Common myeloid progenitor, CD34-positive (primary cell): ENCODE data around the gene AVP.

ENCODE experiments used
- CTCF ChIA-PET: fragments of 350-600 bp; sonication (Branson Sonifier 250); formaldehyde crosslinking; loops from one replicate; lab custom pipeline; 2021; ENCODE audit warnings: antibody characterized with exemption; lab: Charles Lee
- POLR2A ChIA-PET: fragments of 350-600 bp; sonication (Branson Sonifier 250); formaldehyde crosslinking; loops from one replicate; lab custom pipeline; 2021; ENCODE audit warnings: antibody characterized with exemption; lab: Charles Lee
- DNase-seq, 3 donors: peaks; one replicate each; pipeline versions ENCODE4 v3.0.0 to v3.0.0-alpha.2; 2013
- H3K27ac ChIP-seq, 2 experiments: 1 replicate in 1 of 2; 2 replicates in 1 of 2; pipeline ENCODE4 v1.7.0; 2013; ENCODE audit warnings: inconsistent platforms in 2 of 2, low read length in 2 of 2, mild to moderate bottlenecking in 2 of 2, low read depth in 1 of 2, moderate library complexity in 1 of 2; ENCODE audit not compliant: severe bottlenecking in 2 of 2, insufficient read depth in 1 of 2, poor library complexity in 1 of 2
- H3K27me3 ChIP-seq, 5 experiments: replicated peaks in 2 of 5; 1 replicate in 3 of 5; 2 replicates in 2 of 5; pipeline versions ENCODE4 v1.6.1 to v1.7.0; 2013; ENCODE audit warnings: low read length in 4 of 5, mild to moderate bottlenecking in 2 of 5, moderate library complexity in 2 of 5, inconsistent platforms in 1 of 5; ENCODE audit not compliant: insufficient read depth in 5 of 5, control insufficient read depth in 4 of 5
- H3K36me3 ChIP-seq, 4 experiments: 1 replicate in 2 of 4; 2 replicates in 2 of 4; pipeline versions ENCODE4 v1.6.1 to v1.7.0; 2013; ENCODE audit warnings: low read length in 3 of 4, control low read depth in 1 of 4, mild to moderate bottlenecking in 1 of 4; ENCODE audit not compliant: control insufficient read depth in 4 of 4, insufficient read depth in 4 of 4
- H3K4me1 ChIP-seq, 4 experiments: 1 replicate in 3 of 4; 2 replicates in 1 of 4; pipeline versions ENCODE4 v1.6.1 to v1.7.1; 2013; ENCODE audit warnings: low read length in 3 of 4, mild to moderate bottlenecking in 3 of 4, control low read depth in 1 of 4, inconsistent platforms in 1 of 4, moderate library complexity in 1 of 4; ENCODE audit not compliant: control insufficient read depth in 4 of 4, insufficient read depth in 4 of 4; ENCODE audit errors: control extremely low read depth in 1 of 4
- H3K4me3 ChIP-seq, 7 experiments: 1 replicate in 4 of 7; 2 replicates in 3 of 7; pipeline versions ENCODE4 v1.5.1 to v1.7.0; 2013; ENCODE audit warnings: mild to moderate bottlenecking in 7 of 7, low read length in 6 of 7, moderate library complexity in 6 of 7, inconsistent platforms in 2 of 7, low read depth in 2 of 7, control low read depth in 1 of 7; ENCODE audit not compliant: insufficient read depth in 4 of 7, control insufficient read depth in 1 of 7; ENCODE audit errors: extremely low read depth in 1 of 7
- H3K9me3 ChIP-seq, 5 experiments: 1 replicate in 4 of 5; 2 replicates in 1 of 5; pipeline versions ENCODE4 v1.6.1 to v1.7.1; 2013; ENCODE audit warnings: low read length in 4 of 5, mild to moderate bottlenecking in 2 of 5, inconsistent platforms in 1 of 5, low read depth in 1 of 5, moderate library complexity in 1 of 5; ENCODE audit not compliant: control insufficient read depth in 4 of 5, insufficient read depth in 2 of 5; ENCODE audit errors: control extremely low read depth in 1 of 5
- WGBS: methylation state at CpG from one replicate; pipeline ENCODE4 v1.1.5; 2013; ENCODE audit not compliant: insufficient coverage; 5-methylcytosine and 5-hydroxymethylcytosine counted together

AVP gene

DNA sequence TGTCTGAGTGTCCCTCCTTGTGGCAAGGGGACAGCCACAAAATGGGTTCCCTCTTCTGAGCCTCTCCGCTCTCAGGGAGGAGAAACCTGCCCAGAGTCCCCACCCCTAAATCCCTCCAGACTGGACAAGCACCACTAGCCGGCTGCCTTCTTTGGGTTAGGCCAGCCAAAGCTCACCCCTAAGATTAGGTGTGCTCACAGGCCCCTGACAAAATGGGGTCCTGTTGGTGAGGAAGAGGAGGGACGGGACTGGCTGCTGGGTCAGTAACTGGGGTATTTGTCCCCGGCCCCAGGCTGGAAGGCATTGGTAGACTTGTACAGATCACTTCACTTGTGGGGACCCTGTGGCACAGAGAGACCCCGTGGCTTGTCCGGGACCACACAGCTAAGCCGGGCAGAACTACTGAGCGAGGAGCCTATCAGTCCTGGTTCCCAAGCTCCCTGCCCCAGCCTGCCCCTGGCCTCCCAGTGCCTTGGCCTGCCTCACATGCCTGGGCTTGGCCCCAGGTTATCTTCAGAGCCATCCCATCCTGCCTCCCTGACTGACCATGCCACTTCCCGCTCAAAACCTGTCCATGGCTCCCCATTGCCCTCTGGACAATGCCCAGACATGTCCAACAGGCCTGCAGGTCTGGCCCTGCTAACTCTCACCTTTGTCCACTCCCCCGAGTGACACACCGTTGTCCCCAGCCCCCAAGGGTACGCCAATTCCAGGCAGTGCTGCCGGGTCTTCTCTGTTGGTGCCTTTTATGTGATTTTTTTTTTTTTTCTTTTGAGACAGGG, 10.5 kb upstream of the AVP start:
- H3K27ac ChIP-seq = peak overlapping the region; percentile 25 to 54
- POLR2A ChIA-PET = interaction anchor here (0.6 to 1.5 kb wide), 3 partner anchors 18 to 1206 kb away, joined by 4 to 5 read pairs (median 5); no protein-coding TSS in a partner anchor
- CTCF ChIA-PET = interaction anchor here (0.6 to 9.2 kb wide), 11 partner anchors 8 to 62 kb away, joined by 3 to 71 read pairs (median 4); partner anchors contain the start of gene OXT

DNA sequence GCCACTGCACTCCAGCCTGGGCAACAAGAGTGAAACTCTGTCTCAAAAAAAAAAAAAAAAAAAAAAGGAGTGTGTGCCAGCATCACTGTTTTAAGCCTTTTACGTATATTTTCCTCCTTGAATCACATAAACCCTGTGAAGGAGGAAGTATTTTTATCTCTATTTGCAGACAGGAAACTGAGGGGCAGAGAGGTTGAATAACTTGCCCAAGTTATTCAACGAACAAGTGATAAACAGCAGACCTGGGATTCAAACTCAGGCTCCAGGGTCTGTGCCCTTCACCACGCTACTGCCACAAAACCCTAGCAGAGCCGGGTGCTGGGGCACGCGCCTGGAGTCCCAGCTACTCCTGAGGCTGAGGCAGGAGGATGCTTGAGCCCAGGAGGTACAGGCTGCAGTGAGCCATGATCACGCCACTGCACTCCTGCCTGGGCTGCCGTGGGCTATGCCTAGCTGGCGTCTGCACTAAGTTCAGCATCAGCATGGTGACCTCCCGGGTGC, 9.4 kb upstream of the AVP start:
- Histone ChIP-seq H3K4me1 (peaks cover 10 to 60% (median 56%) of the 10 kb centered on the region in 4 experiments), H3K9me3 (no peaks in the 10 kb centered on the region), H3K27ac (peak overlapping the region; percentile 77 to 79), H3K27me3 (no peaks in the 10 kb centered on the region), H3K36me3 (no peaks in the 10 kb centered on the region), H3K4me3 (peak overlapping the region in 2 of 7 experiments; percentile 0 to 58)
- WGBS = 0% methylated on average over 9 of the region's 10 CpGs
- DNase-seq = peak; percentile 94 to 98 (median 95)
- POLR2A ChIA-PET = interaction anchor here (0.9 to 2.2 kb wide), 4 partner anchors 10 to 22 kb away, joined by 3 to 13 read pairs (median 4); partner anchors contain the start of gene OXT
- CTCF ChIA-PET = interaction anchor here (0.6 to 9.2 kb wide), 10 partner anchors 8 to 811 kb away, joined by 3 to 71 read pairs (median 4); partner anchors contain the start of gene OXT

More for the DNA sequence above, 10.5 kb upstream of the AVP start:
- Histone ChIP-seq H3K4me1 (peaks cover 5 to 55% (median 50%) of the 10 kb centered on the region in 4 experiments), H3K27me3 (no peaks in the 10 kb centered on the region), H3K4me3 (no peak overlapping the region), H3K9me3 (no peaks in the 10 kb centered on the region), H3K36me3 (no peaks in the 10 kb centered on the region)
- DNase-seq = no peak
- 94% methylated on average over 7 of the region's 13 CpGs for WGBS

DNA sequence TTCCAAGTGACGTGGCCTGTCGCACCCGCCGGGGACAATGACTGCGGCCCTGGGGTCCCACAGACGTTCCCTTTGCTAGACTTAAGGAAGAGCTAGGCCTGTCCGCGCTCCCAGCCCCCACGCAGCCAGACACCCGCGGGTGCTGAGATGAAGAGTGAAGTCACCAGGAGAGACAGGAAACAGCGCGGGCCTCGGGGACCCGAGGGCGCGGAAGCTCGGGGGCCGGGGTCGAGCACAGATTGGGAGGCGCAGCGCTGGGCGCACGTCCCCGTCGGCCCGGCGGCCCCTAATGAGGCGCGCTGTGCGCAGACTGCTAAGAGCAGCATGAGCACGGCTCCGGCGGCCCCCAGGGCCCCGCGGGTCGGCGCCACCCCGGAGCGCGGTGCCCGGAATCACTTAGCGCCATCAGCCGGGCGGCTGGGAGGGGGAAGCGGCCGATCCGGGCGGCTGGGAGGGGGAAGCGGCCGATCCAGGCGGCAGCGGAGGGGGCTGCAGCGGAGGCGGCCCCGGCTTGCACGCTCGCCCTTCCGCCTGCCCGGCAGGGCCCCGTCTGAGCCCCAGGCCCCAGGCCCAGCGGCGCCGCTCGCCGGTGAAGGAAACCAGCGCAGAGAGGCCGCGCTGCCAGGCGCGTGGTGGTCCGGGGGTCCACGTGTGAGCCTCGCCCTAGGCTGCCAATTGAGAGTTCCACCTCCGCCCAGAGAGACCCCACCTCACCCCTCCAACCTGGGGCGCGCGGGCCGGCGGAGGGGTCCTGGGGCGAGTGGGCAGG, 8.3 kb upstream of the AVP start:
- Histone ChIP-seq H3K27ac (peak overlapping the region; percentile 77 to 79), H3K4me1 (peaks cover 10 to 65% (median 60%) of the 10 kb centered on the region in 4 experiments), H3K36me3 (no peaks in the 10 kb centered on the region), H3K27me3 (no peaks in the 10 kb centered on the region), H3K4me3 (peak overlapping the region in 6 of 7 experiments; percentile 12 to 70 (median 57)), H3K9me3 (no peaks in the 10 kb centered on the region)
- ChIA-PET POLR2A (interaction anchor here (0.6 to 2.2 kb wide), 6 partner anchors 9 to 119 kb away, joined by 3 to 13 read pairs (median 4); partner anchors contain the start of gene OXT), CTCF (interaction anchor here (0.6 to 9.2 kb wide), 10 partner anchors 8 to 813 kb away, joined by 3 to 71 read pairs (median 5); no protein-coding TSS in a partner anchor)
- under 1% methylated on average over 65 of the region's 81 CpGs for WGBS
- peak in 2 of 3 donors; percentile 66 to 78 for DNase-seq

DNA sequence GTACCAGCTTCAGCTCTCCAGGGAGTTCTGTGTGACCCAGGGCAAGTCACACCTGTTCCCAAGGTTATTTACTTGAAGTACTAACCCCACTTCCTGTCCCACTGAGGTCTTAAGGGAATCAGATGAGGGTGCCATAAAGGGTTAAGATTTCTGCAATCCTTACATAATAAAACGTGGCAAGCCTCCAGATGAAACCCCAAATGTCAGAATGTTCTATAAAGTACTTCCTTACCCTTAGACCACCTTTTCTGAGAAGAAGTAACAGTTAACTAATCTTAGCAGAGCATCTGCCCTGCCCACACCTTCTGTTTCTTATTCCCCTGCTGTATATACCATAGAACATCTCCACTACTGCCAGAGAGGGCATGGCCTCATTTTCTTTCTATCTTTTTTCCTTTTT, 6.0 kb upstream of the AVP start:
- Histone ChIP-seq H3K9me3 (no peaks in the 10 kb centered on the region), H3K36me3 (no peaks in the 10 kb centered on the region), H3K27ac (peak overlapping the region in 1 of 2 experiments; percentile 51), H3K4me3 (no peak overlapping the region), H3K4me1 (peaks cover 10 to 68% (median 61%) of the 10 kb centered on the region in 4 experiments), H3K27me3 (no peaks in the 10 kb centered on the region)
- peak; percentile 85 to 99 (median 98) for DNase-seq
- 0% methylated on average over 1 of the region's 1 CpG for WGBS
- POLR2A ChIA-PET = interaction anchor here (0.6 to 0.7 kb wide), 2 partner anchors 13 to 687 kb away, joined by 3 to 4 read pairs; no protein-coding TSS in a partner anchor
- CTCF ChIA-PET = interaction anchor here (0.7 to 9.2 kb wide), 6 partner anchors 10 to 25 kb away, joined by 3 to 71 read pairs (median 8); no protein-coding TSS in a partner anchor

DNA sequence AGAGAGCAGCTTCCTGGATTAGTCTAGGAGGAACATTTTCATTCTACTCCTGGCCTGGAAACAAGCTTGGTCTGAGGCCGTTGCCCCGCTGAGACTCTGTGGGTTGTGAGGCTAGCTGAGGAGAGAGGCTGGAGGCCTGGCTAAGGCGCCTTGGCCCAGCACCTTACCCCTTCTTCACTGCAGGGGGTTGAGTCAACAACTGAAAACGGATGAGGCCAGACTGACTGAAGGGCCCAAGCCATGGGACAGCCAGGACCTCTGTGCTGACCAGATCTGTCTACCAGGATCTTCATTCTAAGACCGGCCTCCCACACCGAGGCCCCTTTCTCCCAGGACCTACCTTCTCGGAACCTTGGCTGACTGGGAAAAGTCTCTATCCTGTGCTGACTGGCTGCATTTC, 3.5 kb upstream of the AVP start:
- H3K9me3 ChIP-seq = no peaks in the 10 kb centered on the region
- DNase-seq = no peak
- no peak overlapping the region for H3K27ac ChIP-seq
- ChIA-PET CTCF (interaction anchor here (0.8 to 3.7 kb wide), 3 partner anchors 10 to 27 kb away, joined by 5 to 19 read pairs (median 6); no protein-coding TSS in a partner anchor), POLR2A (no interaction called here)
- H3K36me3 ChIP-seq = no peaks in the 10 kb centered on the region
- H3K4me1 ChIP-seq = peaks cover 10 to 71% (median 60%) of the 10 kb centered on the region in 4 experiments
- H3K27me3 ChIP-seq = no peaks in the 10 kb centered on the region
- no peak overlapping the region for H3K4me3 ChIP-seq
- WGBS = 90% methylated on average over 7 of the region's 7 CpGs

DNA sequence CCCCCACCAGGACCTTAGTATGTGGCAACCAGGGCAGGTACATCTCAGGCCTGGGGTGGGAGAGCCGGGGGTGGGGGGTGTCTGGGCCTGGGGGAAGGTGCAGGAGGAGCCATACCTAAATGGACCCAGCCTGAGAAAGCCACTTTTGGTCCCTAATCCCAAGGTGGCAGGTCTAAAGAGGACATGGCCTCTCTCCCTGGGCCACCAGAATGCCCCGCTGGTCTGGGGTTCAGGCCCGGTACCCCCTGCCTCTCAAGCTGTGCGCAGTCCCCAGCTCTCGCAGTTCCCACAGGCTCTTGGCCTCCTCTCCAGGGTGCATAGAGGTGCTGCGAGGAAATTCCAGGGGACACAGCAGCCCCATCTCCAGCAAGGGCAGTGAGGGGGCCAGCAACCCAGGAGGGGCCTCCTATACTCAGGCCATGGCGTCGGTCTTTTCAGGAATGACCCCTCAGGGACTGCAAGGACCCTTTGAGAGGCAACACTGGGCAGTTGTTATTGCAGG, 1.1 kb upstream of the AVP start:
- CTCF ChIA-PET = interaction anchor here (0.9 to 3.7 kb wide), 6 partner anchors 8 to 28 kb away, joined by 3 to 19 read pairs (median 4); no protein-coding TSS in a partner anchor
- DNase-seq = no peak
- POLR2A ChIA-PET = no interaction called here
- no peaks in the 10 kb centered on the region for H3K36me3 ChIP-seq
- H3K9me3 ChIP-seq = no peaks in the 10 kb centered on the region
- no peak overlapping the region for H3K4me3 ChIP-seq
- peaks cover 10 to 71% (median 55%) of the 10 kb centered on the region in 4 experiments for H3K4me1 ChIP-seq
- H3K27ac ChIP-seq = no peak overlapping the region
- WGBS = 96% methylated on average over 7 of the region's 8 CpGs
- no peaks in the 10 kb centered on the region for H3K27me3 ChIP-seq
